SK-N-SH treated with all-trans-retinoic acid at 6 μM for 48 hours (cell line): ENCODE data around the gene ACOT13.

ENCODE experiments used
- ATAC-seq: fragments of 200-7000 bp; cut with Tn5 transposase; 3 replicates; pipeline ENCODE4 v1.9.1; 2020; ENCODE audit warnings: mild to moderate bottlenecking, moderate library complexity
- ARNTL ChIP-seq: fragments of 450-650 bp; formaldehyde crosslinking; IDR thresholded peaks from 2 replicates; pipeline ENCODE4 v1.5.0; 2020; ENCODE audit warnings: low read depth, mild to moderate bottlenecking, moderate library complexity, borderline replicate concordance
- BACH2 ChIP-seq: fragments of 250-450 bp; sonication (Bioruptor Pico); IDR thresholded peaks from 2 replicates; pipeline ENCODE4 v1.9.0; 2021; ENCODE audit warnings: mild to moderate bottlenecking, borderline replicate concordance
- CSDC2 ChIP-seq: fragments of 250-450 bp; sonication (Bioruptor Pico); IDR thresholded peaks from 2 replicates; pipeline ENCODE4 v1.5.0; 2020; ENCODE audit warnings: mild to moderate bottlenecking, moderate library complexity
- ESRRG ChIP-seq: fragments of 250-450 bp; sonication (Bioruptor Pico); IDR thresholded peaks from 2 replicates; pipeline ENCODE4 v1.6.1; 2021; ENCODE audit warnings: mild to moderate bottlenecking
- GLIS3 ChIP-seq: fragments of 250-450 bp; sonication (Bioruptor Pico); IDR thresholded peaks from 2 replicates; pipeline ENCODE4 v1.5.0; 2020; ENCODE audit warnings: mild to moderate bottlenecking, moderate library complexity
- ISL1 ChIP-seq: fragments of 250-450 bp; sonication (Bioruptor Pico); IDR thresholded peaks from 2 replicates; pipeline ENCODE4 v2.1.2; 2022; ENCODE audit warnings: mild to moderate bottlenecking, moderate library complexity
- OSR1 ChIP-seq: fragments of 250-450 bp; sonication (Bioruptor Pico); IDR thresholded peaks from 2 replicates; pipeline ENCODE4 v1.8.0; 2022; ENCODE audit warnings: moderate library complexity, mild to moderate bottlenecking, inconsistent platforms
- SNAI2 ChIP-seq: fragments of 250-450 bp; sonication (Bioruptor Pico); IDR thresholded peaks from 2 replicates; pipeline ENCODE4 v1.5.0; 2020; ENCODE audit warnings: mild to moderate bottlenecking, moderate library complexity
- TCF4 ChIP-seq: fragments of 250-450 bp; sonication (Bioruptor Pico); IDR thresholded peaks from 2 replicates; pipeline ENCODE4 v1.8.0; 2021; ENCODE audit warnings: mild to moderate bottlenecking, moderate library complexity, borderline replicate concordance
- TOX ChIP-seq: fragments of 250-450 bp; sonication (Bioruptor Pico); IDR thresholded peaks from 2 replicates; pipeline ENCODE4 v1.8.0; 2021; ENCODE audit warnings: mild to moderate bottlenecking, moderate library complexity, borderline replicate concordance
- ZC3H10 ChIP-seq: fragments of 250-450 bp; sonication (Bioruptor Pico); IDR thresholded peaks from 2 replicates; pipeline ENCODE4 v1.5.1; 2021; ENCODE audit warnings: mild to moderate bottlenecking, moderate library complexity
- ZFP3 ChIP-seq: fragments of 250-450 bp; sonication (Bioruptor Pico); IDR thresholded peaks from 2 replicates; pipeline ENCODE4 v1.5.0; 2020; ENCODE audit warnings: mild to moderate bottlenecking, moderate library complexity
- ZNF565 ChIP-seq: fragments of 450-650 bp; formaldehyde crosslinking; conservative IDR thresholded peaks from 2 replicates; pipeline ENCODE4 v1.5.0; 2020; ENCODE audit warnings: low read depth, mild to moderate bottlenecking, moderate library complexity
- ZNF70 ChIP-seq: fragments of 450-650 bp; formaldehyde crosslinking; IDR thresholded peaks from 2 replicates; pipeline ENCODE4 v1.5.0; 2020; ENCODE audit warnings: mild to moderate bottlenecking, moderate library complexity
- TF ChIP-seq, protein P1 (sequence below): fragments of 250-450 bp; sonication (Bioruptor Pico); IDR thresholded peaks from 2 replicates; pipeline ENCODE4 v1.5.1; 2020; ENCODE audit warnings: low read depth, mild to moderate bottlenecking, moderate library complexity
- TF ChIP-seq, protein P2 (sequence below): fragments of 250-450 bp; sonication (Bioruptor Pico); IDR thresholded peaks from 2 replicates; pipeline ENCODE4 v1.8.0; 2021; ENCODE audit warnings: low read depth, mild to moderate bottlenecking, moderate library complexity, borderline replicate concordance
- TF ChIP-seq, protein P3 (sequence below): fragments of 250-450 bp; sonication (Bioruptor Pico); IDR thresholded peaks from 2 replicates; pipeline ENCODE4 v1.5.0; 2020; ENCODE audit warnings: mild to moderate bottlenecking, moderate library complexity

Gene ACOT13

DNA sequence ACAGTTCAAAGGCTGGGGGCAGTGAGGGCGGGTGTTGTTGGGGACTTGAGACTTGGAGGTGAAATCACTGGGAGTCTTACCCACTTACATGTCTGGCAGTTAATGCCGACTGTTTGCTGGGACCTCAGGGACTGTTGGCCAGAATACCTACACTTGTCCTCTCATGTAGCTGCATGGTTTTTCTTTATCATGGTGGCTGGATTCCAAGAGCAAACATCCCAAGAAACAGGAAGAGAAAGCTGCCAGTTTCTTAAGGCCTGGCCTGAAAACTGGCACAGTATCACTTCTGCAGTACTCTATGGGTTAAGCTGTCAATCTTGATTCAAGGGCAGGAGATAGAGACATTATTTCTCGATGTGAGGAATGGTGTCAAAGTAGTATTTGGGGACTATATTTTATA lies 71.9 kb downstream of the ACOT13 start (continued):
- TF ChIP-seq, protein P1, sequence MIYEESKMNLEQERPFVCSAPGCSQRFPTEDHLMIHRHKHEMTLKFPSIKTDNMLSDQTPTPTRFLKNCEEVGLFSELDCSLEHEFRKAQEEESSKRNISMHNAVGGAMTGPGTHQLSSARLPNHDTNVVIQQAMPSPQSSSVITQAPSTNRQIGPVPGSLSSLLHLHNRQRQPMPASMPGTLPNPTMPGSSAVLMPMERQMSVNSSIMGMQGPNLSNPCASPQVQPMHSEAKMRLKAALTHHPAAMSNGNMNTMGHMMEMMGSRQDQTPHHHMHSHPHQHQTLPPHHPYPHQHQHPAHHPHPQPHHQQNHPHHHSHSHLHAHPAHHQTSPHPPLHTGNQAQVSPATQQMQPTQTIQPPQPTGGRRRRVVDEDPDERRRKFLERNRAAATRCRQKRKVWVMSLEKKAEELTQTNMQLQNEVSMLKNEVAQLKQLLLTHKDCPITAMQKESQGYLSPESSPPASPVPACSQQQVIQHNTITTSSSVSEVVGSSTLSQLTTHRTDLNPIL (CRISPR knock-in tag) = no peak
- TF ChIP-seq BACH2 (CRISPR knock-in tag) = no peak

DNA sequence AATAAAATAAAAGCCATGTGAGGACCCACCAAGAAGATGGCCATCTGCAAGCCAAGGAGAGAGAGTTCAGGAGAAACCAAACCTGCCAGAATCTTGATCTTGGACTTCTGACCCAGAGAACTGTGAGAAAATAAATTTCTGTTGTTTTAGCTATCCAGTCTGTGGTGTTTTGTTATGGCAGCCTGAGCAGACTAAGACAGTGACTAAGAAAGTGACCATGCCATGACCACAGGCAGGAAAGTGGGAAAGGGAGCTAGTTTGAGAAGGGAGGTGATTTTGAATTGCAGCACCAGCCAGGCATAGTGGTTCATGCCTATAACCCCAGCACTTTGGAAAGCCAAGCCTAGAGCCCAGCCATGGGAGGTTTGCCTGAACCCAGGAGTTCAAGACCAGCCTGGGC lies 74.0 kb downstream of the ACOT13 start:
- TF ChIP-seq ZNF565 (CRISPR knock-in tag) (no peak), ZFP3 (CRISPR knock-in tag) (no peak), CSDC2 (CRISPR knock-in tag) (no peak), ZC3H10 (CRISPR knock-in tag) (no peak)
- TF ChIP-seq, all 23 proteins: peak for 0
- no peak for ATAC-seq

DNA sequence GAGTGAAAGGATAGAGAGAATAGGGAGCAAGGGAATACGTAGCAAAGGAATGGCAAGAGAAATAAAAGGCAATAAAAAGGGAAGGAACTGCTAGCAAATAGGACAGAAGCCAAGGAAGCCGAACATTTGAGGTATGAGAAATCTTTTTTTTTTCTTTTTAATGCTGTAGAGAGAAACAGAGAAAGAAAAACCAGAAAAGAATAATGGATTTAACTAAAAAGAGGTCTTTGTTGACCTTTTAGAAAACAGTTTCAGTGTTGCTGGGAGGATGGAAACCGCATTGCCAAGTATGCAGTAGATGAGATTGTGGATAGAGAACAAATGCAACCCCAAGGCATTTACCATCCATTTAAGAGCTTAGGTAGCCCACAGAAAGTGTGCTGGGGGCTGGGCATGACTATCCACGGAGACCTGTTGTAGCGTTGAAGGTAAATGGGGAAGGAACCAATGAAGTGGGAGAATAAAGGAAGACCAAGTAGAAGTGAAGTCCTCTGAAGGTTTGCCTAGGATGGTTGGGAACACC lies 75.4 kb downstream of the ACOT13 start:
- no peak for ATAC-seq
- TF ChIP-seq SNAI2 (CRISPR knock-in tag) (no peak), ZC3H10 (CRISPR knock-in tag) (no peak), ZNF70 (CRISPR knock-in tag) (no peak), CSDC2 (CRISPR knock-in tag) (no peak), TCF4 (CRISPR knock-in tag) (no peak), TOX (CRISPR knock-in tag) (no peak), OSR1 (no peak), GLIS3 (CRISPR knock-in tag) (no peak), ARNTL (CRISPR knock-in tag) (no peak)
- TF ChIP-seq, protein P1 (CRISPR knock-in tag) = no peak
- TF ChIP-seq, protein P2, sequence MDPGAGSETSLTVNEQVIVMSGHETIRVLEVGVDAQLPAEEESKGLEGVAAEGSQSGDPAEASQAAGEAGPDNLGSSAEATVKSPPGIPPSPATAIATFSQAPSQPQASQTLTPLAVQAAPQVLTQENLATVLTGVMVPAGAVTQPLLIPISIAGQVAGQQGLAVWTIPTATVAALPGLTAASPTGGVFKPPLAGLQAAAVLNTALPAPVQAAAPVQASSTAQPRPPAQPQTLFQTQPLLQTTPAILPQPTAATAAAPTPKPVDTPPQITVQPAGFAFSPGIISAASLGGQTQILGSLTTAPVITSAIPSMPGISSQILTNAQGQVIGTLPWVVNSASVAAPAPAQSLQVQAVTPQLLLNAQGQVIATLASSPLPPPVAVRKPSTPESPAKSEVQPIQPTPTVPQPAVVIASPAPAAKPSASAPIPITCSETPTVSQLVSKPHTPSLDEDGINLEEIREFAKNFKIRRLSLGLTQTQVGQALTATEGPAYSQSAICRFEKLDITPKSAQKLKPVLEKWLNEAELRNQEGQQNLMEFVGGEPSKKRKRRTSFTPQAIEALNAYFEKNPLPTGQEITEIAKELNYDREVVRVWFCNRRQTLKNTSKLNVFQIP (CRISPR knock-in tag) = no peak
- TF ChIP-seq, all 23 proteins: peak for 0

DNA sequence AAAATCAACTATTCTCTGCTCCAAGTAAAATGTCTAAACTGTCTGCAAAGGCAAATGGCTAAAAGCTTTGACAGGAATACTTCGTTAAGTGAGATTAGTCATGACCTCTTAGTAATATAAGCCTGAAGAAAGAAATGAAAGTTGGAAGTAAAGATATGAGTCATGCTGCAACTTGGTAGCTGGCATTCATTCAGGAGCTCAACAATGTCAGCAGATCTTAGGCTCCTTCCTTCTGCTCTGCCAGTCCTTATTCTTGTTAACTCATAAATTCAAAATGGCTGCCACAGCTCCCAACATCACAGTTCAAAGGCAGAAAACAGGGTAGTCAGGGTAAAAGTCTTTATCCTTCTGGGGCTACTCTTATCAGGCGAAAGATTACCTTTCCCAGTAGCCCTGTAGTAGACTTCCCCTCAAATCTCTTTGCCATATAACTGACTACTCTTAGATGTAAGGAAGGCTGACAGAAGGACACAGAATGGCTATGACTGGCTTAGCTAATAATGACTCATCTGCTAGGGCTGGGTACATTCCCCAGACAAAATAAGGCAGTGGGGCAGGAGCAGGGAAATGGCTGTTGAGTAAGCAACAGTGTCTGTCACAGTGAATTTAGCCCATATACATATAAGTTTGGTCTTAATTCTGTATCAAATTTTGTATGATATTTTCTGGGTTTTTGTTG lies 76.5 kb downstream of the ACOT13 start:
- peak; percentile 96 for ATAC-seq
- TF ChIP-seq, protein P3, sequence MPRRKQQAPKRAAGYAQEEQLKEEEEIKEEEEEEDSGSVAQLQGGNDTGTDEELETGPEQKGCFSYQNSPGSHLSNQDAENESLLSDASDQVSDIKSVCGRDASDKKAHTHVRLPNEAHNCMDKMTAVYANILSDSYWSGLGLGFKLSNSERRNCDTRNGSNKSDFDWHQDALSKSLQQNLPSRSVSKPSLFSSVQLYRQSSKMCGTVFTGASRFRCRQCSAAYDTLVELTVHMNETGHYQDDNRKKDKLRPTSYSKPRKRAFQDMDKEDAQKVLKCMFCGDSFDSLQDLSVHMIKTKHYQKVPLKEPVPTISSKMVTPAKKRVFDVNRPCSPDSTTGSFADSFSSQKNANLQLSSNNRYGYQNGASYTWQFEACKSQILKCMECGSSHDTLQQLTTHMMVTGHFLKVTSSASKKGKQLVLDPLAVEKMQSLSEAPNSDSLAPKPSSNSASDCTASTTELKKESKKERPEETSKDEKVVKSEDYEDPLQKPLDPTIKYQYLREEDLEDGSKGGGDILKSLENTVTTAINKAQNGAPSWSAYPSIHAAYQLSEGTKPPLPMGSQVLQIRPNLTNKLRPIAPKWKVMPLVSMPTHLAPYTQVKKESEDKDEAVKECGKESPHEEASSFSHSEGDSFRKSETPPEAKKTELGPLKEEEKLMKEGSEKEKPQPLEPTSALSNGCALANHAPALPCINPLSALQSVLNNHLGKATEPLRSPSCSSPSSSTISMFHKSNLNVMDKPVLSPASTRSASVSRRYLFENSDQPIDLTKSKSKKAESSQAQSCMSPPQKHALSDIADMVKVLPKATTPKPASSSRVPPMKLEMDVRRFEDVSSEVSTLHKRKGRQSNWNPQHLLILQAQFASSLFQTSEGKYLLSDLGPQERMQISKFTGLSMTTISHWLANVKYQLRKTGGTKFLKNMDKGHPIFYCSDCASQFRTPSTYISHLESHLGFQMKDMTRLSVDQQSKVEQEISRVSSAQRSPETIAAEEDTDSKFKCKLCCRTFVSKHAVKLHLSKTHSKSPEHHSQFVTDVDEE (CRISPR knock-in tag) = no peak
- TF ChIP-seq ZC3H10 (CRISPR knock-in tag) = peak; percentile 44; the same call in 1 of the 2 replicates
- peak; percentile 78 for TF ChIP-seq ISL1 (CRISPR knock-in tag)
- TF ChIP-seq TOX (CRISPR knock-in tag) = 0 out of 2 replicates have a peak, but pooled peaks have one; percentile 4

DNA sequence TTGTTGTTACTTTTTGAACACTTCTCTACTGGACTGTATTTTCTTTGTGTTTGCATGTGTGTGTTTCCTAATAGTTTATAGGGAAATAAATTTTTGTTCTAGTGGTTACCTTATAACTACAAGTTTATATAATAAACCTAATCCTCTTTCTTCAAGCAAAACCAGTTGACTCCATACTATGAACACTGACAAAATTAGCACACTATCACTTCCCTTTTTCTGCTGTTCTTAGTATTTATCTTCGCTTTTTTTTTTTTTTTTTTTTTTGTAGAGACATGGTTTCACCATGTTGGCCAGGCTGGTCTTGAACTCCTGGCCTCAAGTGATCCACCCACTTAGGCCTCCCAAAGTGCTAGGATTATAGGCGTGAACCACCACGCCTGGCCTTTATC lies 77.1 kb downstream of the ACOT13 start:
- TF ChIP-seq ZFP3 (CRISPR knock-in tag) = no peak
- no peak for TF ChIP-seq ARNTL (CRISPR knock-in tag)
- TF ChIP-seq TCF4 (CRISPR knock-in tag) = no peak
- no peak for ATAC-seq

DNA sequence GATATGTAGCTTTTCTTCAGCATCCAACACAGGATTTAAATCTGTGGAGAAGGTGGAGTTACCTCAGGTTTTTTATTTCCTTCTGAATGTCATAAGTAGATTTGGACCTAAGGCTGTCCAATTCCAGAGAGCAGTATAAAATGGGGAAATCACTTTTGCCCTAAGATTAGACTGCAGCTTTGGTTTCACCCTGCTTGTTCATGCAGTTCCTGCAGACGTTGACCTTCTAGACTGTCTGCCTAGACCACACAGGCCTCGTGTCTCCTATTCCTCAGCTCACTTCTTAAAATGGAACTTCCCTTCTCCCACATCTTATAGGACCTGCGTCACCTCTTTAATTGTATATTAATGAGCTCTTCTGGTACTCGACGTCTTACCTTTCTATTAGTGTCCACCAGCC lies 78.0 kb downstream of the ACOT13 start:
- no peak for ATAC-seq
- TF ChIP-seq TOX (CRISPR knock-in tag) (no peak), ISL1 (CRISPR knock-in tag) (no peak), ZC3H10 (CRISPR knock-in tag) (no peak), ZNF565 (CRISPR knock-in tag) (no peak), ZFP3 (CRISPR knock-in tag) (no peak), BACH2 (CRISPR knock-in tag) (no peak), CSDC2 (CRISPR knock-in tag) (no peak), ESRRG (CRISPR knock-in tag) (no peak)
- TF ChIP-seq, protein P3 (CRISPR knock-in tag) = no peak
